ENCODE results near the gene FLAD1.

The FLAD1 gene

DNA sequence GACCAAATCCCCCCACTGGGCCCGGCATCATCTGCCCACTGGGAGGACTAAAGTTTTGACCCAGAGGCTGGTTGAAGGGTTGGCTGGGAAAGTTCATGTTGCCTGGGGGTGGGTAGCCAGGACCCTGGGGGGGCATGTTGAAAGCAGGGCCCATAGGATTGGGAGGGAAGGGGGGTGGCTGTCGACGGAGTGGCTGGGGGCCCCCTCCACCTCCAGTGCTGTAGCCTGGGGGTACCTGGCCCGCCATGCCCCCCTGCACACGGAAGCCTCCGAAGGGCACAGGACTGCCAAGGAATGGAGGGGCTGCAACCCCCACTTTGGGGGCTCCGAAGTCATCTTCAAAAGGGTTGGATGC is 23.7 kb upstream of the FLAD1 start:
- no peaks in the 10 kb centered on the region for H3K27me3 Mint-ChIP-seq
- H3K9me3 Mint-ChIP-seq = no peaks in the 10 kb centered on the region
- ATAC-seq = no peak
- peak overlapping the region; percentile 51 to 88 for H3K4me3 Mint-ChIP-seq
- H3K27ac Mint-ChIP-seq = peak overlapping the region in 1 of 2 donors; percentile 89
- H3K4me1 Mint-ChIP-seq = peaks cover 83% of the 10 kb centered on the region
- DNase-seq = no peak

GRCh38 chr1:154960446-154961136 is 22.6 kb upstream of the FLAD1 start:
- ATAC-seq (no peak), DNase-seq (no peak)
- Mint-ChIP-seq H3K27me3 (no peaks in the 10 kb centered on the region), H3K9me3 (no peaks in the 10 kb centered on the region), H3K4me3 (peak overlapping the region; percentile 87 to 88), H3K4me1 (peaks cover 79% of the 10 kb centered on the region), H3K27ac (peak overlapping the region; percentile 90 to 96)

GRCh38 chr1:154961207-154962155 is 21.7 kb upstream of the FLAD1 start, which contains the start of gene PYGO2:
PYGO2 (minus strand) TSS chr1:154961782; CDS start chr1:154961576, 206 bp downstream.
- no peaks in the 10 kb centered on the region for H3K27me3 Mint-ChIP-seq
- peak within 1 kb of the TSS; percentile 88 to 92 for H3K4me3 Mint-ChIP-seq
- peak; percentile 88 for ATAC-seq
- DNase-seq = peak; percentile 83 to 86
- peaks cover 72% of the 10 kb centered on the region for H3K4me1 Mint-ChIP-seq
- H3K9me3 Mint-ChIP-seq = no peaks in the 10 kb centered on the region
- peak within 1 kb of the TSS; percentile 95 to 96 for H3K27ac Mint-ChIP-seq

GRCh38 chr1:154962156-154962749 is 20.9 kb upstream of the FLAD1 start:
- ATAC-seq (peak; percentile 38), DNase-seq (no peak)
- H3K4me3 Mint-ChIP-seq = peak overlapping the region; percentile 88 to 92
- H3K27me3 Mint-ChIP-seq = no peaks in the 10 kb centered on the region
- H3K9me3 Mint-ChIP-seq = no peaks in the 10 kb centered on the region
- peaks cover 64% of the 10 kb centered on the region for H3K4me1 Mint-ChIP-seq
- peak overlapping the region; percentile 95 to 96 for H3K27ac Mint-ChIP-seq

DNA sequence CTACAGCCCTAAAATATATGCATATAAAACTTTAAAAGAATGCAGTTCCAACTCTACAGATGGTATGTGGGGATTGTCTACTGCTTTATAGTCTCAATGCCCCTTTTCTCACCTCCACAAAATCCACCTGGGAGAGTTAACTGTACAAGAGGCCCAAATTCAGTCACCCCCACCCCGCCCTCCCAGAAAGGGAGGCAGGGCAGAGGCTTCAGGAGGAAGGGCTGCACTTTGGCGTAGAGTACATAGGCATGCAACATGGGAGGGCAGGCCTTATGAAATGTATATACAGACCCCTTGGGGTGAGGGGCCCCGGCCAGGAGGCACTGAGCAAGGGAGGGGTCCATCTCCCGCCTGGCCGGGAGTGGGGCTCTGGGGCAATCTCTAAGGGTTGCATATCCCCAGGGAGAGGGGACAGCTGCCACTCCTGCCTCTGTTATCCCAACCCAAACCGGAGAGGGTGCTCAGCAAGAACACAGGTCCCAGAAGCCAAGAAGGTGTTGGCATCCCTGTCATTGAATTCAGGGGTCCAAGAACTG is 20.3 kb upstream of the FLAD1 start:
- Mint-ChIP-seq H3K4me3 (peak overlapping the region; percentile 88 to 92), H3K4me1 (peaks cover 59% of the 10 kb centered on the region), H3K27ac (peak overlapping the region in 1 of 2 donors; percentile 95), H3K27me3 (no peaks in the 10 kb centered on the region), H3K9me3 (no peaks in the 10 kb centered on the region)
- ATAC-seq (no peak), DNase-seq (no peak)

- Mint-ChIP-seq H3K27ac (peak overlapping the region in 1 of 2 donors; percentile 55), H3K27me3 (no peaks in the 10 kb centered on the region), H3K9me3 (no peaks in the 10 kb centered on the region), H3K4me3 (peak overlapping the region in 1 of 2 donors; percentile 9), H3K4me1 (peaks cover 58% of the 10 kb centered on the region)
- DNase-seq (no peak), ATAC-seq (no peak)
These were observed 19.5 kb upstream of the FLAD1 start for GRCh38 chr1:154963643-154964042.

- peaks cover 58% of the 10 kb centered on the region for H3K4me1 Mint-ChIP-seq
- H3K4me3 Mint-ChIP-seq = no peak overlapping the region
- DNase-seq (no peak), ATAC-seq (no peak)
- H3K27me3 Mint-ChIP-seq = no peaks in the 10 kb centered on the region
- no peaks in the 10 kb centered on the region for H3K9me3 Mint-ChIP-seq
- no peak overlapping the region for H3K27ac Mint-ChIP-seq
These were observed 18.8 kb upstream of the FLAD1 start for GRCh38 chr1:154964359-154964758.

- no peak for ATAC-seq
- Mint-ChIP-seq H3K9me3 (no peaks in the 10 kb centered on the region), H3K27ac (peak overlapping the region in 1 of 2 donors; percentile 57), H3K27me3 (no peaks in the 10 kb centered on the region), H3K4me1 (peaks cover 58% of the 10 kb centered on the region), H3K4me3 (no peak overlapping the region)
- DNase-seq = no peak
These were observed 17.0 kb upstream of the FLAD1 start for GRCh38 chr1:154966111-154966510.

- Mint-ChIP-seq H3K4me1 (peaks cover 68% of the 10 kb centered on the region), H3K27ac (peak overlapping the region in 1 of 2 donors; percentile 82), H3K9me3 (no peaks in the 10 kb centered on the region), H3K4me3 (no peak overlapping the region), H3K27me3 (no peaks in the 10 kb centered on the region)
- DNase-seq = no peak
- no peak for ATAC-seq
These were observed 15.7 kb upstream of the FLAD1 start for GRCh38 chr1:154967331-154967950.

GRCh38 chr1:154968731-154969130 is 14.4 kb upstream of the FLAD1 start:
- peaks cover 63% of the 10 kb centered on the region for H3K4me1 Mint-ChIP-seq
- peak overlapping the region; percentile 81 to 94 for H3K27ac Mint-ChIP-seq
- no peaks in the 10 kb centered on the region for H3K9me3 Mint-ChIP-seq
- DNase-seq (no peak), ATAC-seq (no peak)
- H3K27me3 Mint-ChIP-seq = no peaks in the 10 kb centered on the region
- H3K4me3 Mint-ChIP-seq = no peak overlapping the region

GRCh38 chr1:154969246-154969645 is 13.9 kb upstream of the FLAD1 start:
- Mint-ChIP-seq H3K4me1 (peaks cover 58% of the 10 kb centered on the region), H3K27me3 (no peaks in the 10 kb centered on the region), H3K27ac (peak overlapping the region; percentile 81 to 94), H3K9me3 (no peaks in the 10 kb centered on the region), H3K4me3 (no peak overlapping the region)
- DNase-seq (no peak), ATAC-seq (no peak)

DNA sequence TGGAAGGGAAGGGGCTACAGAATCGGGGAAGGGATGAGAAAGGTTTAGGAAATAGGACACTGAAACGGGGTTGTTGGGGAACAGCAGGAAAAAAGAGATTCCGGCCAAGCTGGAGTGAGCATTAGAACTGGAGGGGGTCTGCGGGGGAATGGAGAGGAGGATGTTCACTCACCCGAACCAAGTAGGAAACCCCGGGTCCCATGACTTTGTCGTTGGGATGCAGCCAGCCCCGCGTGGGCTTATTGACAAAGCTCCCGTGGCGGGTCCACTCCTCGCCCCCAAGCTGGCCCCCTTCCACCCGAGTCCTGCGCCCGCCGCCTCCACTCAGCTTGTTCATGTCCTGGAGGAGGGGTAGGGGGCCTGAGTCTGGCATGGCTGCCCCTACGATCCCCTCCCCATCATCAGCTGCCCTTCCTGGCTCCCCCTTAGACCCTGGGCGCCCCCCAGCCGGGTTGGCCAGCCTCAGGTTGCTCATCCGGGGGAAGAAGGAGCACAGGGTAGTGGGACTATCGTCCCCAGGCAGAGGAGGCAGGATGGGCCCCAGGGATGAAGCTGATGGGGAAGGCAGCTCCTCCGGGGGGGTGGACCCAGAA is 13.2 kb upstream of the FLAD1 start:
- peaks cover 58% of the 10 kb centered on the region for H3K4me1 Mint-ChIP-seq
- H3K4me3 Mint-ChIP-seq = no peak overlapping the region
- no peaks in the 10 kb centered on the region for H3K9me3 Mint-ChIP-seq
- ATAC-seq (no peak), DNase-seq (no peak)
- H3K27me3 Mint-ChIP-seq = no peaks in the 10 kb centered on the region
- peak overlapping the region in 1 of 2 donors; percentile 55 for H3K27ac Mint-ChIP-seq

DNA sequence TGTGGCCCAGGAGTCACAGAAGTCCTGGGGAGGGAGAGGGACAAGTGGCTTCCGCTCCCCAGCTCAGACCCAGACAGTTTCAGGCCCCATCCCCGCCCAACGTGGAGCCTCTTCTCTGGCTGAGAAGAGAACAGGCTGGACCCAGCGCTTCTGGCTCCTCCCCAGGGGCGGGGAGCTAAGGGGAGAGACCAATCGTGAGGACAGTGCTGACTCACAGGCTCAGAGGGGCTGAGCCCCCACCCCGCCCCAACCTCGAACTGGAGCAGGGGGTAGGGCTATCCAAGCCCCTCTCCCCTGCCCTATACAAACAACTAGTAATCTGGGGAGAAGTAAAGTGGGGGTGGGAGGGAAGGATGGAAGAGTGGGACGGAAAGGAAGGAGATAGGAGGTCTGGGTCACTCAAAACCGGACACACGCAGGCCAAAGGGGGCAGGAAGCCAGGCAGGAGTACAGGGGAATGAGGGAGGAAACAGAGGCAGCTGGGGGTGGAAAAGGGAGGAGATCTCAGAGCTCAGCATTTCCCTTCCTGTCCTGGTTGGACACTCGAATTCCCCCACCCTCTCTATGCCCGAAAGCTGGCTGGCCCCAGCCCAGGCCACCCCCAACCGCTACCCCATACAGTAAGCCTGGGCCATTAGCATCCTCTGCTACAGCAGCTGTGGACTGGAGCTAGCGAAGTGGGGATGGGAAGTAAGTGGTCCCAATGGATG is 12.4 kb upstream of the FLAD1 start, which contains the start of gene SHC1:
SHC1 (minus strand) TSS at position 117 of the 710 bp plus-strand sequence. CDS start 221 bp downstream, outside the sequence.
- Mint-ChIP-seq H3K27ac (peak within 1 kb of the TSS; percentile 55 to 81), H3K9me3 (no peaks in the 10 kb centered on the region), H3K4me3 (peak within 1 kb of the TSS; percentile 52 to 53), H3K27me3 (no peaks in the 10 kb centered on the region), H3K4me1 (peaks cover 49% of the 10 kb centered on the region)
- DNase-seq (no peak), ATAC-seq (no peak)

DNA sequence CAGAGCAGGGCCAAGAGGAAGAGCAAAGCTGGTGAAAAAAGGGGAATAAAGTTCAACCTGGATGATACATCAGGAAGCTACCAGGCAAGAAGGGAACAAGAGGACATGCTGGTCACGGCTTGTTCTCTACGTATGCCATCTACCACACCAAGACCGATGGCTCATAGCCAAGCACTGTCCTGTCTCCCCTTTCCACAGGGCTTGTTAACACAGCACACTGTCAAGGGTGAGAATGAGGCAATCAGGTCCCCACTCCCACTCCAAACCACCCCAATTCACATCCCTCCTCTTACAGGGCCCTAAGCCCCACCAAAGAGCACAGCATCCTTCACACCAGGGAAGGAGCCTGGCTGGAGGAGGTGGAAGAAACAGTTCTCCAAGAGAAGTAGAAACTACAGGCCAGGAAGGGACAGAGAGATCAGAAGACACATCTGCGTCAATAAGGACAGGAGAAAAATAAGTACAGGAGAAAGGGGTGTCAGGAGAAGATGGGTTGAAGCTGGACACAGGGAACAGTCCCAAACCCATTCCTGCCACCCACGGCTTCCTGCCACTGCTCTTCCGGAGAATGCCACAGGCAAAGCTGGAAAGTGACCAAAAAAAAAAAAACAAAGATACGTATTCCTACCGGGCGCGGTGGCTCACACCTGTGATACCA is 11.7 kb upstream of the FLAD1 start:
- Mint-ChIP-seq H3K27ac (no peak overlapping the region), H3K4me1 (peaks cover 49% of the 10 kb centered on the region), H3K9me3 (no peaks in the 10 kb centered on the region), H3K27me3 (no peaks in the 10 kb centered on the region), H3K4me3 (peak overlapping the region; percentile 5 to 52)
- ATAC-seq = no peak
- no peak for DNase-seq
